Ishikawa (cell line): Measurements from ENCODE around the gene GAS7.

Experiments used
- TEAD4 ChIP-seq: IDR thresholded peaks from 2 replicates; pipeline ENCODE4 v1.6.1; 2012
- TF ChIP-seq, protein P1 (sequence below): IDR thresholded peaks from 2 replicates; pipeline ENCODE4 v1.6.1; 2012

DNA sequence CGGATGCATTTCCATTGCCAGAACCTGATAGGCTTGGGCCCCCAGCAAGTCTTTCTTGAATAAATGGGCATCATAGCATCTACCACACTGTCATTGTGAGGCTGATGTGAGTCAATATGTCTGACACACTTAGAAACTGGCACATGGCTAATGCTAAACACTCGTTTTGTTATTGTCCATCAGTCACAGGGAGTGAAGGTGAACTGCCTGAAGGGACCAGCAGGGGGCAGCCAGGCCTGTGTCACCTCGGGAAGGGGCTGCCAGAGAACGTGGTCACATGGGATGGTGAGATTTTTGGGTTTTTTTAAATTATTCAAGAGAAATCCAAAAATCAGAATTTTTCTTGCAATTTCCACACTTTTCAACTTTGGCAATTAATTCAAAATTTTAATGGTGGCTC, 292.5 kb downstream of the GAS7 start:
- TF ChIP-seq, protein P1, sequence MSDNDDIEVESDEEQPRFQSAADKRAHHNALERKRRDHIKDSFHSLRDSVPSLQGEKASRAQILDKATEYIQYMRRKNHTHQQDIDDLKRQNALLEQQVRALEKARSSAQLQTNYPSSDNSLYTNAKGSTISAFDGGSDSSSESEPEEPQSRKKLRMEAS = no peak
- no peak for TF ChIP-seq TEAD4
